Trophoblast cell (in vitro differentiated cells and primary cell): ENCODE data around the gene NLRX1.
A peak's percentile ranks its signal among the peaks of the same experiment; 100 is the strongest.

Source experiments
- DNase-seq, 2 donors: peaks; one replicate each; pipeline ENCODE4 v3.0.0-alpha.2; 2016
- H2AFZ ChIP-seq: 2 replicates; pipeline ENCODE4 v1.6.1; 2013; ENCODE audit warnings: low read length, moderate library complexity, mild to moderate bottlenecking; ENCODE audit not compliant: insufficient read depth, poor library complexity
- H2AK5ac ChIP-seq: 2 replicates; pipeline ENCODE4 v1.6.1; 2013; ENCODE audit warnings: mild to moderate bottlenecking, low read length
- H2BK120ac ChIP-seq: 2 replicates; pipeline ENCODE4 v1.6.1; 2013; ENCODE audit warnings: low read length, mild to moderate bottlenecking, moderate library complexity; ENCODE audit not compliant: insufficient read depth, poor library complexity
- H2BK12ac ChIP-seq: 2 replicates; pipeline ENCODE4 v1.6.1; 2013; ENCODE audit warnings: mild to moderate bottlenecking, low read length, moderate library complexity
- H2BK5ac ChIP-seq: 2 replicates; pipeline ENCODE4 v1.6.1; 2013; ENCODE audit warnings: low read length, low read depth, moderate library complexity, mild to moderate bottlenecking; ENCODE audit not compliant: poor library complexity
- H3K14ac ChIP-seq: 2 replicates; pipeline ENCODE4 v1.6.1; 2013; ENCODE audit warnings: mild to moderate bottlenecking, low read length
- H3K18ac ChIP-seq: 2 replicates; pipeline ENCODE4 v1.6.1; 2013; ENCODE audit warnings: mild to moderate bottlenecking, low read length
- H3K23ac ChIP-seq: 2 replicates; pipeline ENCODE4 v1.6.1; 2013; ENCODE audit warnings: low read length
- H3K27ac ChIP-seq: 2 replicates; pipeline ENCODE4 v1.5.1; 2013; ENCODE audit warnings: low read depth, mild to moderate bottlenecking, inconsistent platforms, low read length, moderate library complexity
- H3K27me3 ChIP-seq: 2 replicates; pipeline ENCODE4 v1.6.1; 2013; ENCODE audit warnings: inconsistent platforms, mild to moderate bottlenecking, low read length, moderate library complexity; ENCODE audit not compliant: insufficient read depth
- H3K36me3 ChIP-seq, 2 experiments: 1 replicate in 1 of 2; 2 replicates in 1 of 2; pipeline ENCODE4 v1.6.1; 2013; ENCODE audit warnings: low read length in 2 of 2, mild to moderate bottlenecking in 2 of 2, moderate library complexity in 1 of 2; ENCODE audit not compliant: insufficient read depth in 2 of 2, control insufficient read depth in 1 of 2
- H3K4ac ChIP-seq: 2 replicates; pipeline ENCODE4 v1.6.1; 2013; ENCODE audit warnings: low read depth, mild to moderate bottlenecking, low read length, moderate library complexity
- H3K4me1 ChIP-seq, 2 experiments: 1 replicate in 1 of 2; 2 replicates in 1 of 2; pipeline ENCODE4 v1.6.1; 2013; ENCODE audit warnings: low read length in 2 of 2, mild to moderate bottlenecking in 2 of 2, moderate library complexity in 1 of 2; ENCODE audit not compliant: insufficient read depth in 2 of 2, control insufficient read depth in 1 of 2
- H3K4me2 ChIP-seq: 2 replicates; pipeline ENCODE4 v1.6.1; 2013; ENCODE audit warnings: inconsistent platforms, mild to moderate bottlenecking, low read length, moderate library complexity
- H3K4me3 ChIP-seq: 2 replicates; pipeline ENCODE4 v1.5.1; 2013; ENCODE audit warnings: mild to moderate bottlenecking, low read depth, low read length, inconsistent platforms
- H3K79me1 ChIP-seq: one replicate; pipeline ENCODE4 v1.6.1; 2013; ENCODE audit warnings: low read length
- H3K79me2 ChIP-seq: 2 replicates; pipeline ENCODE4 v1.6.1; 2013; ENCODE audit warnings: low read length, mild to moderate bottlenecking; ENCODE audit not compliant: control insufficient read depth, insufficient read depth, poor library complexity
- H3K9ac ChIP-seq: 2 replicates; pipeline ENCODE4 v1.6.1; 2013; ENCODE audit warnings: mild to moderate bottlenecking, low read length
- H3K9me3 ChIP-seq: 2 replicates; pipeline ENCODE4 v1.6.1; 2013; ENCODE audit warnings: low read depth, mild to moderate bottlenecking, control low read depth, inconsistent platforms, low read length; ENCODE audit not compliant: insufficient read depth
- H4K12ac ChIP-seq: 2 replicates; pipeline ENCODE4 v1.6.1; 2013; ENCODE audit warnings: low read depth, mild to moderate bottlenecking, low read length, moderate library complexity
- H4K8ac ChIP-seq: 2 replicates; pipeline ENCODE4 v1.6.1; 2013; ENCODE audit warnings: low read depth, mild to moderate bottlenecking, low read length, moderate library complexity
- H4K91ac ChIP-seq: one replicate; pipeline ENCODE4 v1.6.1; 2013; ENCODE audit warnings: low read depth, mild to moderate bottlenecking, low read length, moderate library complexity
- WGBS: extraction: QIAGEN DNeasy Blood & Tissue Kit; methylation state at CpG from one replicate; pipeline ENCODE4 v1.1.7; 2013; ENCODE audit warnings: missing lambda C conversion rate; ENCODE audit not compliant: insufficient read length, insufficient coverage; ENCODE audit errors: extremely low coverage; 5-methylcytosine and 5-hydroxymethylcytosine counted together

Gene NLRX1

GRCh38 chr11:119121008-119121810, 47.3 kb upstream of the NLRX1 start, which contains the start of gene HINFP:
TSS of gene HINFP (plus strand) at chr11:119121580. CDS start at chr11:119126945, 5,365 bp downstream.
- Histone ChIP-seq H3K79me2 (peaks cover 5% of the 10 kb centered on the region), H2AK5ac (no peak within 1 kb of the TSS), H3K14ac (peak within 1 kb of the TSS; percentile 25), H4K12ac (peak within 1 kb of the TSS; percentile 56), H3K9me3 (no peaks in the 10 kb centered on the region), H3K27ac (peak within 1 kb of the TSS; percentile 30), H3K18ac (peak within 1 kb of the TSS; percentile 32), H3K4me1 (peaks cover 0 to 9% of the 10 kb centered on the region in 2 experiments), H3K9ac (peak within 1 kb of the TSS; percentile 90), H3K4ac (peak within 1 kb of the TSS; percentile 43), H2AFZ (peak within 1 kb of the TSS; percentile 74), H3K23ac (no peak within 1 kb of the TSS), H2BK120ac (no peak within 1 kb of the TSS), H2BK5ac (no peak within 1 kb of the TSS), H4K91ac (peak within 1 kb of the TSS; percentile 40), H3K4me3 (peak within 1 kb of the TSS; percentile 94), H4K8ac (peak within 1 kb of the TSS; percentile 75), H3K4me2 (peak within 1 kb of the TSS; percentile 80), H3K79me1 (peaks cover 7% of the 10 kb centered on the region), H2BK12ac (no peak within 1 kb of the TSS), H3K27me3 (no peaks in the 10 kb centered on the region), H3K36me3 (peaks cover 5 to 7% of the 10 kb centered on the region in 2 experiments)
- DNase-seq, result peak; percentile 98 to 99
- no CpG with 5 or more reads among the region's 54 CpGs for WGBS

GRCh38 chr11:119121811-119122124, 46.8 kb upstream of the NLRX1 start:
- Histone ChIP-seq H3K27ac (peak overlapping the region; percentile 30), H3K4ac (peak overlapping the region; percentile 28), H3K18ac (peak overlapping the region; percentile 32)

DNA sequence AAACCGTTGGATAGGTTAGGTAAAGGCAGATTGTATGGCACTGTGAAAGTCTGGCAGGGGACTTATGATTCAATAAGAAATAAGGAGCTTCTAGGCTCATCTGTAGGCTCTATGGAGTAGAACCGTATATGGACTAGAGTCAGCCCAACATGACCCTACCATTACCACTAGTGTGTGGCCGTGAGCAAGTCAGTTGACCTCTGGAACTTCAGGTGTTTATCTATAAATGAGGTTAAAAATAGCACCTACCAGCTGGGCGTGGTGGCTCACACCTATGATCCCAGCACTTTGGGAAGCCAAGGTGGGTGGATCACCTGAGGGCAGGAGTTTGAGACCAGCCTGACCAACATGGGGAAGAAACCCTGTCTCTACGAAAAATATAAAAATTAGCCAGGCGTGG, 42.7 kb upstream of the NLRX1 start:
- Histone ChIP-seq H3K9ac (no peak overlapping the region), H3K4me1 (peaks cover 0 to 7% of the 10 kb centered on the region in 2 experiments), H3K79me1 (peaks cover 6% of the 10 kb centered on the region), H4K91ac (no peak overlapping the region), H3K27ac (no peak overlapping the region), H4K12ac (no peak overlapping the region), H2AFZ (no peak overlapping the region), H4K8ac (no peak overlapping the region), H2BK12ac (no peak overlapping the region), H3K4ac (no peak overlapping the region), H3K4me3 (no peak overlapping the region), H3K4me2 (no peak overlapping the region), H2BK5ac (no peak overlapping the region), H2BK120ac (no peak overlapping the region), H3K14ac (no peak overlapping the region), H3K36me3 (peaks cover 12 to 19% of the 10 kb centered on the region in 2 experiments), H3K27me3 (no peaks in the 10 kb centered on the region), H3K18ac (no peak overlapping the region), H3K79me2 (peaks cover 5% of the 10 kb centered on the region), H3K9me3 (no peaks in the 10 kb centered on the region), H2AK5ac (no peak overlapping the region), H3K23ac (no peak overlapping the region)
- WGBS, result no CpG with 5 or more reads among the region's 6 CpGs
- DNase-seq, result no peak

More at GRCh38 chr11:119121811-119122124, 46.8 kb upstream of the NLRX1 start:
- peaks cover 4 to 9% of the 10 kb centered on the region in 2 experiments for H3K36me3 ChIP-seq
- H3K9ac ChIP-seq, result peak overlapping the region; percentile 90
- no peak overlapping the region for H2BK12ac ChIP-seq
- WGBS, result no CpG with 5 or more reads among the region's 20 CpGs
- H3K4me2 ChIP-seq, result peak overlapping the region; percentile 74
- H3K4me1 ChIP-seq, result peaks cover 0 to 9% of the 10 kb centered on the region in 2 experiments
- peak overlapping the region; percentile 94 for H3K4me3 ChIP-seq
- DNase-seq, result no peak
- peak overlapping the region; percentile 56 for H4K12ac ChIP-seq
- H2BK5ac ChIP-seq, result no peak overlapping the region
- no peak overlapping the region for H2AK5ac ChIP-seq
- H3K14ac ChIP-seq, result peak overlapping the region; percentile 25
- H3K9me3 ChIP-seq, result no peaks in the 10 kb centered on the region
- no peak overlapping the region for H3K23ac ChIP-seq
- H3K79me1 ChIP-seq, result peaks cover 7% of the 10 kb centered on the region
- H2AFZ ChIP-seq, result peak overlapping the region; percentile 74
- H4K91ac ChIP-seq, result peak overlapping the region; percentile 40
- no peaks in the 10 kb centered on the region for H3K27me3 ChIP-seq
- no peak overlapping the region for H2BK120ac ChIP-seq
- H3K79me2 ChIP-seq, result peaks cover 5% of the 10 kb centered on the region
- H4K8ac ChIP-seq, result peak overlapping the region; percentile 75

GRCh38 chr11:119126675-119127268, 41.8 kb upstream of the NLRX1 start:
- Histone ChIP-seq H4K8ac (no peak overlapping the region), H2AFZ (no peak overlapping the region), H2BK12ac (no peak overlapping the region), H3K27me3 (no peaks in the 10 kb centered on the region), H3K9ac (no peak overlapping the region), H3K4ac (no peak overlapping the region), H2BK5ac (no peak overlapping the region), H3K18ac (no peak overlapping the region), H3K4me2 (no peak overlapping the region), H3K79me2 (peaks cover 2% of the 10 kb centered on the region), H3K14ac (no peak overlapping the region), H3K23ac (no peak overlapping the region), H3K79me1 (no peaks in the 10 kb centered on the region), H2BK120ac (no peak overlapping the region), H4K91ac (no peak overlapping the region), H3K27ac (no peak overlapping the region), H3K4me3 (no peak overlapping the region), H3K36me3 (peaks cover 19 to 27% of the 10 kb centered on the region in 2 experiments), H4K12ac (no peak overlapping the region), H2AK5ac (no peak overlapping the region), H3K9me3 (no peaks in the 10 kb centered on the region), H3K4me1 (peaks cover 0 to 7% of the 10 kb centered on the region in 2 experiments)
- DNase-seq, result no peak
- WGBS, result no CpG with 5 or more reads among the region's 5 CpGs
